GM12873 (cell line): ENCODE data around the gene MPPED2.

Experiments
- CTCF ChIP-seq: IDR thresholded peaks from 2 replicates; pipeline ENCODE4 v1.5.1; 2012; ENCODE audit warnings: low read depth, mild to moderate bottlenecking, moderate library complexity, low read length, control low read depth; ENCODE audit not compliant: insufficient read depth; ENCODE audit errors: missing control alignments

MPPED2 gene

GRCh38 chr11:30573951-30574350, 12.2 kb downstream of the MPPED2 start:
- no peak for TF ChIP-seq CTCF

- no peak for TF ChIP-seq CTCF
Observed at GRCh38 chr11:30568931-30569330, 17.2 kb downstream of the MPPED2 start.

GRCh38 chr11:30567644-30568043, 18.5 kb downstream of the MPPED2 start:
- no peak for TF ChIP-seq CTCF

GRCh38 chr11:30567120-30567519, 19.0 kb downstream of the MPPED2 start:
- no peak for TF ChIP-seq CTCF

- no peak for TF ChIP-seq CTCF
Observed at GRCh38 chr11:30566482-30566881, 19.7 kb downstream of the MPPED2 start.

GRCh38 chr11:30565027-30565426, 21.1 kb downstream of the MPPED2 start:
- TF ChIP-seq CTCF = no peak

- no peak for TF ChIP-seq CTCF
Observed at GRCh38 chr11:30561691-30562415, 24.3 kb downstream of the MPPED2 start.
